GM12801 (cell line): ENCODE results near the gene FBXL2.

Experiments used
- TF ChIP-seq, protein P1 (sequence below): IDR thresholded peaks from one replicate; pipeline ENCODE4 v1.5.1; 2011; ENCODE audit warnings: control low read depth; ENCODE audit not compliant: insufficient read length; ENCODE audit errors: extremely low read depth

The FBXL2 gene

GRCh38 chr3:33273628-33274027 lies 3.6 kb upstream of the FBXL2 start:
- TF ChIP-seq, protein P1, sequence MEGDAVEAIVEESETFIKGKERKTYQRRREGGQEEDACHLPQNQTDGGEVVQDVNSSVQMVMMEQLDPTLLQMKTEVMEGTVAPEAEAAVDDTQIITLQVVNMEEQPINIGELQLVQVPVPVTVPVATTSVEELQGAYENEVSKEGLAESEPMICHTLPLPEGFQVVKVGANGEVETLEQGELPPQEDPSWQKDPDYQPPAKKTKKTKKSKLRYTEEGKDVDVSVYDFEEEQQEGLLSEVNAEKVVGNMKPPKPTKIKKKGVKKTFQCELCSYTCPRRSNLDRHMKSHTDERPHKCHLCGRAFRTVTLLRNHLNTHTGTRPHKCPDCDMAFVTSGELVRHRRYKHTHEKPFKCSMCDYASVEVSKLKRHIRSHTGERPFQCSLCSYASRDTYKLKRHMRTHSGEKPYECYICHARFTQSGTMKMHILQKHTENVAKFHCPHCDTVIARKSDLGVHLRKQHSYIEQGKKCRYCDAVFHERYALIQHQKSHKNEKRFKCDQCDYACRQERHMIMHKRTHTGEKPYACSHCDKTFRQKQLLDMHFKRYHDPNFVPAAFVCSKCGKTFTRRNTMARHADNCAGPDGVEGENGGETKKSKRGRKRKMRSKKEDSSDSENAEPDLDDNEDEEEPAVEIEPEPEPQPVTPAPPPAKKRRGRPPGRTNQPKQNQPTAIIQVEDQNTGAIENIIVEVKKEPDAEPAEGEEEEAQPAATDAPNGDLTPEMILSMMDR = no peak

DNA sequence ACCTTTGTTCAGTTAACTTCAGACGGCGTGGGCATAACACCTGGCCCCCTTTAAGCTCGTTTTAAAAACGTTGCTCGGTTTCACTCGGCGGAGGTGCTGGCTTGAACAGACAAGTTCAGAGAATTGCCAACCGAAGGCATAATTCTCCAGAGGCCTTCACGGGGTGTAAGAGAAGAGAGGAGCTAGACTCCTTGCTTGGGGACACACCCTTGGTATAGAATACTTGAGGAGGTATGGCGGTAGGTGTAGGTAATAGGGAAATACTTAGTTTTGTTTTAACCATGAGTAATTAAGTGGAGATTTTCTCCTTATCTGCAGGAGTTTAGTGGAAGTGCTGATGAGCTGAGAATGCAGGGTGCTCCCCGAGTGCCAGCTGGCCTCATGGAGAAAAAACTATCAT lies 921 bp downstream of the FBXL2 start:
- TF ChIP-seq, protein P1 = no peak

GRCh38 chr3:33287672-33288282 lies 10.5 kb downstream of the FBXL2 start:
- TF ChIP-seq, protein P1 = no peak

DNA sequence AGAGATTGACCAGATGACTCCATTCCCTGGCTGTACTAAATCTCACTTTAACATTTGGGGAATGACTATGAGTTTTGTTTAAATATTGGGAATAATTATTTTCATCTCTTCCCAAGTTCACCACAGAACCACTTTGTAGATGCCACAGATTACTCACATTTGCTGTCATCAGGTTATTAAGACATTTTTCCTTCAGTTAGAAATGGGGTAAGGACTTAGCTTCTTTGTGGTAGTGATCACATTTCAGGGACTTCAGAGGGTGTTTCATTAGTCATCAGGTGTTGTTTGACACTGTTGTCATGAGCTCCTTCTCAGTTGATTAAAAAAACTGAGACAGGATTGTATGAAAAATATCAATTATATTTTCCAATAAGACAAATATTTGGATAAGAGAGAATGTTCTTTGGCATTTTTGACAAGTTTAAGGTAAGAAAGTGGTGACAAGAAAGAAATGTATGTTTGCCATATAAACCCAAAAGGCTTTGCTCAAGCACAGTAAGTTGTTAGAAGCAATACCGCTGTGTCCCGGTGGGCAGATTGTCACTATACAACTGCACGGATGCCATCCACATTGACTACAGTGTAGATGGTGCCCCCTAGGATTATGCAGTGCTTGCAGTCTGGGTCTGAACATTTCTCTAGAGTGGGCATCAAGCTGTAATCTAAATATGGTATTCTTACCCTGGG lies 22.3 kb downstream of the FBXL2 start:
- TF ChIP-seq, protein P1 = no peak

DNA sequence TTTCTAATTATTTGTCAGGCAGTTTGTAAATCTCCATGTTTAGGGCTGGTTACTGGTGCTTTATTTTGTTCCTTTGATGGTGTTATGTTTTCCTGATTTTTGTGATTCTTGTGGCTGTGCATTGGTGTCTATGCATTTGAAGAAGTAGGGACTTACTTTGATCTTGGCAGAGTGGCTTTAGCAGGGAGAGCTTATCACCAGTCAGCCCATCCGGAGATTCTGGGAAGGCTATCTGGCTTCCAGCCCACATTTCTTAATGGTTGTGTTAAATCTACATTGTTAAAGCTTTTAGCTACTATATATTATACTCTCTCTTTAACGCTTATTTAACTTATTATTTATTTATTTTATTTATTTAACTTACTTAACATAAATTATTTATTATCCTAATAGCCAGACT lies 35.1 kb downstream of the FBXL2 start:
- TF ChIP-seq, protein P1 = no peak

GRCh38 chr3:33313331-33313730 lies 36.1 kb downstream of the FBXL2 start:
- TF ChIP-seq, protein P1 = no peak

DNA sequence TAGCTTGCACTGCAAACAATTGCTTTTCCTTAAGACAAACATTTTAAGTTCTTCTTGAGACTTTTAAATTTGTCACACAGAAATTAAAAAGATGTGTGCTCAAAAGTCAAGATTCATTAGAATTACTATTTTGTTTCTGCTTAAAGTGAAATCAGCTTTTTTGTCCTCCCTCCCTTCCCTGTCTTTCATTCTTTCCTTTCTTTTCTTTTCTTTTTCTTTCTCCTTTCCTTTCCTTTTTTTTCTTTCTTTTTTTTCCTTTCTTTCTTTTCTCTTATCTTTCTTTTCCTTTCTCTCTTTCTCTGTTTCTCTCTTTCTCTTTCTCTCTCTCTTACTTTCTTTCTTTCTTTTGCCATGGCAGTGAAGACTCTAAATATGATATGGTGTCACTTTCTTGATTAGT lies 37.8 kb downstream of the FBXL2 start:
- TF ChIP-seq, protein P1 = no peak
